Mucosa of descending colon (tissue), 3 donors: ENCODE data around the gene MYLK. TPM values are rescaled to one million over a fixed set of nuclear protein-coding genes. Genes with fewer than 3 reads are reported as not detected.
A peak's percentile ranks its signal among the peaks of the same experiment; 100 is the strongest.

Source experiments
- ATAC-seq: fragments of 200-7000 bp; cut with Tn5 transposase; one replicate; pipeline ENCODE4 v1.9.1; 2020; ENCODE audit warnings: mild to moderate bottlenecking, moderate library complexity
- DNase-seq, 3 donors: peaks; one replicate each; pipeline ENCODE4 v3.0.0-alpha.2; 2020
- H3K36me3 ChIP-seq: fragments of 200-600 bp; one replicate; pipeline ENCODE4 v1.8.0; 2021; ENCODE audit warnings: low read depth, mild to moderate bottlenecking
- H3K4me1 ChIP-seq: fragments of 200-600 bp; one replicate; pipeline ENCODE4 v1.8.0; 2021; ENCODE audit warnings: low read depth, mild to moderate bottlenecking
- H3K4me3 ChIP-seq: fragments of 200-600 bp; one replicate; pipeline ENCODE4 v1.8.0; 2021; ENCODE audit warnings: mild to moderate bottlenecking
- H3K9me3 ChIP-seq: fragments of 200-600 bp; one replicate; pipeline ENCODE4 v1.8.0; 2021; ENCODE audit warnings: mild to moderate bottlenecking
- intact Hi-C, 2 donors: fragments of 100-400 bp; cut with DNase I in 1 of 2; cut with micrococcal nuclease in 1 of 2; formaldehyde crosslinking; loops; one replicate each; pipeline versions ENCODE4 v1.11.0 to v1.11.1; 2022; cut with DNase I, micrococcal nuclease
- total RNA-seq, 3 donors: library from RNA; stranded (reverse); fragmentation: NEBNext Ultra II Directional in 2 of 3; extraction: Animal tissue kit (Norgen Biotek cat#: 25700) in 2 of 3; gene quantifications; one replicate each; pipeline versions ENCODE4 v1.2.1 to v1.2.4, GENCODE V29; 2021 to 2023
- TF ChIP-seq, protein P1 (sequence below): fragments of 200-600 bp; IDR thresholded peaks from one replicate; pipeline ENCODE4 v1.8.0; 2022; ENCODE audit warnings: antibody characterized with exemption, mild to moderate bottlenecking
- donor health status: DM: no; HTN: no; CAD: no; lungs with moderate emphysema.
- donor health status: DM: no; HTN: no; CAD: no.
- donor health status: DM: no; HTN: yes; CAD: no.

Gene MYLK
- total RNA-seq, 3 donors from 2014 or later: 157 to 1,614 (median 175) TPM

DNA sequence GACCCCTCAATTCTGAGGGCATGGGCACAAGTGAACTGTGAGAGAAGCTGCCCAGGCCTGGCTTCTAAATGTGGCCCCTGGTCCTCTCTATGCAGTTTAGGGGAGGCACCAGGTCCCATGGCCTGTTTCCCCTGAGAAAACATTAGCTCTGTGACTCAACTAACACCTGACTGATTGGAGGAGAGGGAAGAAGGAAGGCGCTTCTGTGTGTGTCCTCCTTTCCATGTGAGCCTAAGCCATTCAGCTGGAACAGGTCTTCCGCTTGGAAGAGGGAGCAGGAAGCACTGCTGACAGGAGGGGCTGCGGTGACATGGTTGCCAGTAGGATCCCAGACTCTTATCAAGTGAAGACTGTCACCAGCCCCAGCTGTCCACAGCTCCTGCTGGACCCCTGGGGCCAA, 79.5 kb downstream of the MYLK start:
- no peak overlapping the region for H3K4me3 ChIP-seq

DNA sequence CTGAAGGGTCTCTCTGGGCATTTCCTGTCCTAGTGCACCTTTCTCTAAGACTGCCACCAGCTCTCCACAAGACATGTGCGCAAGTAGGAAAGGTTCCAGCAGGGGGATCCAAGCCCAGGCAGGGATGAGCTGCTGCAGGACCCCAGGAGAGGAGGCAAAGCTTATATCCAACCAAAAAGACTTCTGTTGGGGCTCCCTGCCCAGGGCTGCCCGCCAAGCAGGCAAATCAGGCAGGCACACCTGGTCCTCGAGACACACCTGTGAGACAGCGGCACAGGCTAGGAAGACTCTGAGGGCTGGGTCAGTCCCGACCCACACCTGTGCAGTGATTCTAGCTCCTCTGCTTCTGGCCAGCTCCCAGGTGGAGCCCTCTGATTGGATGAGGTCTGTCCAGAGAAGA, 80.6 kb downstream of the MYLK start:
- intact Hi-C loops: no loop called here
- TF ChIP-seq, protein P1, sequence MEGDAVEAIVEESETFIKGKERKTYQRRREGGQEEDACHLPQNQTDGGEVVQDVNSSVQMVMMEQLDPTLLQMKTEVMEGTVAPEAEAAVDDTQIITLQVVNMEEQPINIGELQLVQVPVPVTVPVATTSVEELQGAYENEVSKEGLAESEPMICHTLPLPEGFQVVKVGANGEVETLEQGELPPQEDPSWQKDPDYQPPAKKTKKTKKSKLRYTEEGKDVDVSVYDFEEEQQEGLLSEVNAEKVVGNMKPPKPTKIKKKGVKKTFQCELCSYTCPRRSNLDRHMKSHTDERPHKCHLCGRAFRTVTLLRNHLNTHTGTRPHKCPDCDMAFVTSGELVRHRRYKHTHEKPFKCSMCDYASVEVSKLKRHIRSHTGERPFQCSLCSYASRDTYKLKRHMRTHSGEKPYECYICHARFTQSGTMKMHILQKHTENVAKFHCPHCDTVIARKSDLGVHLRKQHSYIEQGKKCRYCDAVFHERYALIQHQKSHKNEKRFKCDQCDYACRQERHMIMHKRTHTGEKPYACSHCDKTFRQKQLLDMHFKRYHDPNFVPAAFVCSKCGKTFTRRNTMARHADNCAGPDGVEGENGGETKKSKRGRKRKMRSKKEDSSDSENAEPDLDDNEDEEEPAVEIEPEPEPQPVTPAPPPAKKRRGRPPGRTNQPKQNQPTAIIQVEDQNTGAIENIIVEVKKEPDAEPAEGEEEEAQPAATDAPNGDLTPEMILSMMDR: no peak
- Histone ChIP-seq H3K4me3 (no peak overlapping the region), H3K9me3 (no peaks in the 10 kb centered on the region), H3K36me3 (no peaks in the 10 kb centered on the region), H3K4me1 (peaks cover 11% of the 10 kb centered on the region)
- ATAC-seq: peak; percentile 47
- peak in 2 of 3 donors; percentile 62 to 66 for DNase-seq

More for the DNA sequence above, 79.5 kb downstream of the MYLK start:
- no peaks in the 10 kb centered on the region for H3K9me3 ChIP-seq
- DNase-seq (no peak), ATAC-seq (no peak)
- intact Hi-C loops: no loop called here
- peaks cover 11% of the 10 kb centered on the region for H3K4me1 ChIP-seq
- TF ChIP-seq, protein P1: no peak
- no peaks in the 10 kb centered on the region for H3K36me3 ChIP-seq

DNA sequence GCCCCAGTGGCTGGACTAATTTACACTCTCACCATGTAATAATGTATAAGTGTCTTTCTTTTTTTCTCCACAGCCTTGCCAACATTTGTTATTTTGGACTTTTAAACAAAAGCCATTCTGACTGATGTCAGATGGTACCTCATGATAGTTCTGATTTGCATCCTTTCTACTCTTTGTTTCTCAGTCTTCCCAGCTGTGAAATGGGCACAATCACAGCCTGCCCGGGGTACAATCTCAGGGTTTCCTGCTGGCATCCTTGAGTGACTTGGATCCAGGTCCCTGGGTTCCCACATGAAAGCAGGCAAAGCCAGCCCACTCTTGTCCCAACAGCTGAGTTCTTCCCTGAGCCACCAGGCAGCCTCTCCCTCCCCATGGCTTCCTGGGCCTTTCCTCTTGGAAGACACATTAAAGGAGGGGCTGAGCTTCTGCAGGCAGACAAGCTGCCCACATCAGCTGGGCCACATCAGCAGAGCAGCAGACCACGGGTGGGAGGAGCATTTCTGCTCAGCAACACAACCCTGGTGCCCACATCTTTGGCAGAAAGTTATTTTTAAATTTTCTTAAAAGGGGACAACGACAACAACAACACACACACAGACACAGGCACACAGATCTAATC, 82.0 kb downstream of the MYLK start:
- ATAC-seq: no peak
- intact Hi-C loops: no loop called here
- Histone ChIP-seq H3K4me3 (no peak overlapping the region), H3K9me3 (no peaks in the 10 kb centered on the region), H3K36me3 (no peaks in the 10 kb centered on the region), H3K4me1 (peaks cover 2% of the 10 kb centered on the region)
- no peak for DNase-seq
- TF ChIP-seq, protein P1: no peak

DNA sequence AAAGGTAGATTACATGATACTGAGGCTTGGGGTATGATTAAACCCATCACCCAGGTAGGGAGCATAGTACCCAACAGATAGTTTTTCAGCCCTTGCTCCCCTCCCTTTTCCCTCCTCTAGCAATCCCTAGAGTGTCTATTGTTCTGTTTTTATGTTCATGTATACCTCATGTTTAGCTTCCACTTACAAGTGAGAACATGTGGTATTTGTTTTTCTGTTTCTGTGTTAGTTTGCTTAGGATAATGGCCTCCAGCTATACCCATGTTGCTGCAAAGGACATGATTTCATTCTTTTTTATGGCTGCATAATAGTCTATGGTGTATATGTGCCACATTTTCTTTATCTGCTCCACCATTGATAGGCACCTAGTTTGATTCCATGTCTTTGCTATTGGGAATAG, 82.7 kb downstream of the MYLK start:
- ATAC-seq (no peak), DNase-seq (no peak)
- intact Hi-C loops: no loop called here
- no peaks in the 10 kb centered on the region for H3K9me3 ChIP-seq
- H3K4me3 ChIP-seq: no peak overlapping the region
- no peaks in the 10 kb centered on the region for H3K36me3 ChIP-seq
- peaks cover 1% of the 10 kb centered on the region for H3K4me1 ChIP-seq
- TF ChIP-seq, protein P1: no peak

- no peak for DNase-seq
- Histone ChIP-seq H3K9me3 (no peaks in the 10 kb centered on the region), H3K4me3 (no peak overlapping the region), H3K36me3 (no peaks in the 10 kb centered on the region), H3K4me1 (no peaks in the 10 kb centered on the region)
- intact Hi-C loops: no loop called here
- no peak for ATAC-seq
- TF ChIP-seq, protein P1: no peak
Measured at GRCh38 chr3:123800362-123800682, 83.8 kb downstream of the MYLK start.
